HCT116 (cell line): Measurements from ENCODE around the gene SLC30A3. TPM values are rescaled to one million over a fixed set of nuclear protein-coding genes. Genes with fewer than 3 reads are reported as not detected.

Experiments used
- ATAC-seq: fragments of 200-7000 bp; cut with Tn5 transposase; 2 replicates; pipeline ENCODE4 v1.9.1; 2020; ENCODE audit warnings: mild to moderate bottlenecking, moderate library complexity
- BruUV-seq: library from RNA; stranded (reverse); fragments of 400-500 nt; replicated peaks from 2 replicates; lab custom pipeline; 2021; lab: Mats Ljungman, UMichigan
- CTCF ChIA-PET: fragments of 300-600 bp; sonication (Branson Sonifier 250); formaldehyde crosslinking; loops from one replicate; lab custom pipeline; 2021; ENCODE audit warnings: antibody characterized with exemption; lab: Charles Lee
- POLR2A ChIA-PET: fragments of 300-600, 350-600 bp; sonication (Branson Sonifier 250); formaldehyde crosslinking; loops from one replicate; lab custom pipeline; 2021; ENCODE audit warnings: antibody characterized with exemption; lab: Charles Lee
- RAD21 ChIA-PET, 2 experiments: fragments of 300-600 bp; sonication (Branson Sonifier 250); formaldehyde crosslinking; loops; one replicate each; lab custom pipeline; 2023; ENCODE audit warnings: low total read pairs in 2 of 2; ENCODE audit not compliant: uncharacterized antibody in 2 of 2, unreplicated experiment in 2 of 2, low non-redundant PET in 1 of 2; lab: Charles Lee
- DNase-seq: peaks from one replicate; pipeline ENCODE4 v3.0.0-alpha.2; 2010; ENCODE audit warnings: low read depth, low spot score
- H2AFZ ChIP-seq: fragments of 200-600 bp; shearing (Covaris generic), sonication (generic); 2 replicates; pipeline ENCODE4 v1.6.1; 2017; ENCODE audit warnings: low read depth, mixed run types, mixed read lengths, antibody characterized with exemption, low read length; ENCODE audit not compliant: poor library complexity, severe bottlenecking
- H3K27ac ChIP-seq: 2 replicates; pipeline ENCODE4 v1.5.1; 2012; ENCODE audit warnings: low read depth, low read length
- H3K27me3 ChIP-seq: fragments of 200-600 bp; sonication (generic); 2 replicates; pipeline ENCODE4 v1.6.1; 2016; ENCODE audit warnings: mixed run types, low read length, mixed read lengths; ENCODE audit not compliant: insufficient read depth
- H3K36me3 ChIP-seq, 2 experiments: fragments of 200-500 bp in 1 of 2; fragments of 200-600 bp in 1 of 2; sonication (Bioruptor generic) in 1 of 2; sonication (generic) in 1 of 2; 2 replicates each; pipeline versions ENCODE4 v1.5.1 to v1.6.1; 2014 to 2016; ENCODE audit warnings: low read length in 2 of 2, inconsistent platforms in 1 of 2, mixed read lengths in 1 of 2, mixed run types in 1 of 2; ENCODE audit not compliant: insufficient read depth in 2 of 2, control insufficient read depth in 1 of 2
- H3K4me1 ChIP-seq, 2 experiments: fragments of 200-600 bp in 1 of 2; sonication (generic) in 1 of 2; 2 replicates each; pipeline versions ENCODE4 v1.5.1 to v1.6.1; 2012 to 2017; ENCODE audit warnings: low read length in 2 of 2, inconsistent platforms in 1 of 2, mild to moderate bottlenecking in 1 of 2, mixed read lengths in 1 of 2, mixed run types in 1 of 2, moderate library complexity in 1 of 2; ENCODE audit not compliant: insufficient read depth in 2 of 2, control insufficient read depth in 1 of 2
- H3K4me2 ChIP-seq: fragments of 200-600 bp; sonication (generic); 2 replicates; pipeline ENCODE4 v1.6.1; 2017; ENCODE audit warnings: mixed run types, low read length, mixed read lengths
- H3K4me3 ChIP-seq, 2 experiments: fragments of 200-600 bp in 1 of 2; sonication (generic) in 1 of 2; replicated peaks in 1 of 2; 2 replicates each; pipeline ENCODE4 v1.5.1; 2011 to 2016; ENCODE audit warnings: low read length in 2 of 2, control low read depth in 1 of 2, low read depth in 1 of 2, mild to moderate bottlenecking in 1 of 2, mixed read lengths in 1 of 2, mixed run types in 1 of 2
- H3K79me2 ChIP-seq: fragments of 200-600 bp; sonication (generic); 2 replicates; pipeline ENCODE4 v1.6.1; 2017; ENCODE audit warnings: mild to moderate bottlenecking, mixed run types, low read length, moderate library complexity, mixed read lengths; ENCODE audit not compliant: insufficient read depth
- H3K9ac ChIP-seq: fragments of 200-600 bp; sonication (generic); 2 replicates; pipeline ENCODE4 v1.6.1; 2016; ENCODE audit warnings: low read length, mixed read lengths
- H3K9me2 ChIP-seq: fragments of 200-600 bp; sonication (generic), shearing (Covaris generic); 2 replicates; pipeline ENCODE4 v1.6.1; 2017; ENCODE audit warnings: mixed run types, mild to moderate bottlenecking, moderate library complexity; ENCODE audit not compliant: insufficient read depth
- H3K9me3 ChIP-seq, 2 experiments: fragments of 200-500 bp in 1 of 2; fragments of 200-600 bp in 1 of 2; sonication (Bioruptor generic) in 1 of 2; sonication (generic) in 1 of 2; 2 replicates each; pipeline ENCODE4 v1.6.1; 2014 to 2017; ENCODE audit warnings: low read length in 2 of 2, mixed read lengths in 2 of 2, inconsistent platforms in 1 of 2, low read depth in 1 of 2, mild to moderate bottlenecking in 1 of 2, mixed run types in 1 of 2, moderate library complexity in 1 of 2; ENCODE audit not compliant: control insufficient read depth in 1 of 2, insufficient read depth in 1 of 2
- H4K20me1 ChIP-seq: fragments of 200-600 bp; sonication (generic), shearing (Covaris generic); 2 replicates; pipeline ENCODE4 v1.6.1; 2017; ENCODE audit warnings: mixed run types, mild to moderate bottlenecking, moderate library complexity; ENCODE audit not compliant: insufficient read depth
- CBX3 ChIP-seq: IDR thresholded peaks from 2 replicates; pipeline ENCODE4 v1.6.1; 2012; ENCODE audit warnings: low read depth
- ELF1 ChIP-seq: IDR thresholded peaks from 2 replicates; pipeline ENCODE4 v1.6.1; 2012; ENCODE audit warnings: low read depth, borderline replicate concordance
- EZH2phosphoT487 ChIP-seq: fragments of 200-600 bp; IDR thresholded peaks from 2 replicates; pipeline ENCODE4 v1.6.1; 2018; ENCODE audit warnings: antibody characterized with exemption, borderline replicate concordance
- MAX ChIP-seq: IDR thresholded peaks from 2 replicates; pipeline ENCODE4 v1.6.1; 2012
- SIN3A ChIP-seq: IDR thresholded peaks from 2 replicates; pipeline ENCODE4 v1.6.1; 2012; ENCODE audit warnings: low read depth
- SRF ChIP-seq: IDR thresholded peaks from 2 replicates; pipeline ENCODE4 v1.6.1; 2012; ENCODE audit warnings: low read depth
- TCF7L2 ChIP-seq: IDR thresholded peaks from 2 replicates; pipeline ENCODE4 v1.7.0; 2011; ENCODE audit warnings: borderline replicate concordance, inconsistent platforms; ENCODE audit not compliant: insufficient read depth, insufficient read length; ENCODE audit errors: extremely low read depth
- YY1 ChIP-seq: IDR thresholded peaks from 2 replicates; pipeline ENCODE4 v1.6.1; 2011; ENCODE audit warnings: low read length, low read depth, moderate library complexity, mild to moderate bottlenecking; ENCODE audit not compliant: insufficient replicate concordance; ENCODE audit errors: extremely low read depth
- ZNF274 ChIP-seq: fragments of 200-500 bp; sonication (Bioruptor generic); IDR thresholded peaks from 2 replicates; pipeline ENCODE4 v1.6.1; 2014; ENCODE audit warnings: mild to moderate bottlenecking, low read depth, low read length, inconsistent platforms
- intact Hi-C: fragments of 100-400 bp; cut with micrococcal nuclease; formaldehyde crosslinking; loops from 2 replicates; pipeline ENCODE4 v1.10.0; 2022
- total RNA-seq: library from RNA; stranded (reverse); gene quantifications from one replicate; pipeline ENCODE4 v1.2.1, GENCODE V29; 2021; ENCODE audit not compliant: unreplicated experiment
- TF ChIP-seq, protein P1 (sequence below): IDR thresholded peaks from 2 replicates; pipeline ENCODE4 v1.6.1; 2012; ENCODE audit warnings: low read depth

SLC30A3 gene
- total RNA-seq, 1 experiment from 2014 or later, result 20.5 TPM

- Histone ChIP-seq H3K4me3 (no peak overlapping the region), H3K27me3 (no peaks in the 10 kb centered on the region), H2AFZ (no peak overlapping the region), H3K36me3 (peaks cover 28 to 54% of the 10 kb centered on the region in 2 experiments), H3K9me2 (no peaks in the 10 kb centered on the region), H3K9me3 (no peaks in the 10 kb centered on the region), H3K4me2 (no peak overlapping the region), H4K20me1 (no peaks in the 10 kb centered on the region), H3K9ac (no peak overlapping the region), H3K79me2 (no peaks in the 10 kb centered on the region), H3K27ac (no peak overlapping the region), H3K4me1 (no peaks in the 10 kb centered on the region)
- intact Hi-C loops, result no loop called here
- TF ChIP-seq TCF7L2, result no peak
- no peak for TF ChIP-seq SRF
- TF ChIP-seq ELF1, result no peak
- no peak for TF ChIP-seq MAX
- no peak for TF ChIP-seq ZNF274
- TF ChIP-seq, protein P1, sequence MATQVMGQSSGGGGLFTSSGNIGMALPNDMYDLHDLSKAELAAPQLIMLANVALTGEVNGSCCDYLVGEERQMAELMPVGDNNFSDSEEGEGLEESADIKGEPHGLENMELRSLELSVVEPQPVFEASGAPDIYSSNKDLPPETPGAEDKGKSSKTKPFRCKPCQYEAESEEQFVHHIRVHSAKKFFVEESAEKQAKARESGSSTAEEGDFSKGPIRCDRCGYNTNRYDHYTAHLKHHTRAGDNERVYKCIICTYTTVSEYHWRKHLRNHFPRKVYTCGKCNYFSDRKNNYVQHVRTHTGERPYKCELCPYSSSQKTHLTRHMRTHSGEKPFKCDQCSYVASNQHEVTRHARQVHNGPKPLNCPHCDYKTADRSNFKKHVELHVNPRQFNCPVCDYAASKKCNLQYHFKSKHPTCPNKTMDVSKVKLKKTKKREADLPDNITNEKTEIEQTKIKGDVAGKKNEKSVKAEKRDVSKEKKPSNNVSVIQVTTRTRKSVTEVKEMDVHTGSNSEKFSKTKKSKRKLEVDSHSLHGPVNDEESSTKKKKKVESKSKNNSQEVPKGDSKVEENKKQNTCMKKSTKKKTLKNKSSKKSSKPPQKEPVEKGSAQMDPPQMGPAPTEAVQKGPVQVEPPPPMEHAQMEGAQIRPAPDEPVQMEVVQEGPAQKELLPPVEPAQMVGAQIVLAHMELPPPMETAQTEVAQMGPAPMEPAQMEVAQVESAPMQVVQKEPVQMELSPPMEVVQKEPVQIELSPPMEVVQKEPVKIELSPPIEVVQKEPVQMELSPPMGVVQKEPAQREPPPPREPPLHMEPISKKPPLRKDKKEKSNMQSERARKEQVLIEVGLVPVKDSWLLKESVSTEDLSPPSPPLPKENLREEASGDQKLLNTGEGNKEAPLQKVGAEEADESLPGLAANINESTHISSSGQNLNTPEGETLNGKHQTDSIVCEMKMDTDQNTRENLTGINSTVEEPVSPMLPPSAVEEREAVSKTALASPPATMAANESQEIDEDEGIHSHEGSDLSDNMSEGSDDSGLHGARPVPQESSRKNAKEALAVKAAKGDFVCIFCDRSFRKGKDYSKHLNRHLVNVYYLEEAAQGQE, result no peak
- no peak for TF ChIP-seq EZH2phosphoT487
- no peak for TF ChIP-seq YY1
- TF ChIP-seq SIN3A, result no peak
- no peak for TF ChIP-seq CBX3
- ChIA-PET RAD21 (no interaction called here), CTCF (no interaction called here), POLR2A (no interaction called here)
- ATAC-seq (no peak), DNase-seq (no peak)
- TSS peak; percentile 25 for BruUV-seq
Observed at GRCh38 chr2:27243391-27244130, 19.3 kb downstream of the SLC30A3 start.
